GM12874 (cell line): ENCODE results near the gene DGKB.

Experiments
- CTCF ChIP-seq: IDR thresholded peaks from 2 replicates; pipeline ENCODE4 v1.5.1; 2011; ENCODE audit warnings: low read depth, mild to moderate bottlenecking, control low read depth, low read length, moderate library complexity; ENCODE audit not compliant: insufficient read depth

The DGKB gene

GRCh38 chr7:14738086-14738485 is 164.5 kb downstream of the DGKB start:
- no peak for TF ChIP-seq CTCF

GRCh38 chr7:14734839-14735321 is 167.7 kb downstream of the DGKB start:
- TF ChIP-seq CTCF, result peak; percentile 30; the same call in 1 of the 2 replicates

- TF ChIP-seq CTCF, result no peak
Measured at GRCh38 chr7:14720785-14721184, 181.8 kb downstream of the DGKB start.

GRCh38 chr7:14717816-14718215 is 184.7 kb downstream of the DGKB start:
- no peak for TF ChIP-seq CTCF

GRCh38 chr7:14717169-14717568 is 185.4 kb downstream of the DGKB start:
- TF ChIP-seq CTCF, result no peak

GRCh38 chr7:14714161-14714728 is 188.3 kb downstream of the DGKB start:
- no peak for TF ChIP-seq CTCF

- no peak for TF ChIP-seq CTCF
Measured at GRCh38 chr7:14698239-14698638, 204.3 kb downstream of the DGKB start.
